ENCODE results near the gene STK38. TPM values are rescaled to one million over a fixed set of nuclear protein-coding genes. Genes with fewer than 3 reads are reported as not detected.
A peak's percentile ranks its signal among the peaks of the same experiment; 100 is the strongest.

Gene STK38
- total RNA-seq, 1 donor from 2014 or later, result 50.1 TPM

- H3K4me3 Mint-ChIP-seq, result peak overlapping the region; percentile 64
- H3K9me3 Mint-ChIP-seq, result no peaks in the 10 kb centered on the region
- no peak for DNase-seq (ENCODE audit: extremely low spot score, unreplicated experiment)
- peaks cover 29% of the 10 kb centered on the region for H3K4me1 Mint-ChIP-seq (ENCODE audit: unreplicated experiment)
- H3K27ac Mint-ChIP-seq, result peak overlapping the region; percentile 15
- no peaks in the 10 kb centered on the region for H3K27me3 Mint-ChIP-seq
- TF ChIP-seq CTCF (conservative IDR thresholded peaks at IDR 0.05), result no peak
- peaks cover 25% of the 10 kb centered on the region for H3K36me3 Mint-ChIP-seq
Observed at GRCh38 chr6:36445621-36446020, 101.7 kb downstream of the STK38 start.

- Mint-ChIP-seq H3K4me1 (ENCODE audit: unreplicated experiment) (peaks cover 29% of the 10 kb centered on the region), H3K27ac (peak overlapping the region; percentile 95)
- no peak for DNase-seq (ENCODE audit: extremely low spot score, unreplicated experiment)
Observed at GRCh38 chr6:36444470-36444869, 102.8 kb downstream of the STK38 start.

More at GRCh38 chr6:36444470-36444869, 102.8 kb downstream of the STK38 start:
- Mint-ChIP-seq H3K36me3 (peaks cover 22% of the 10 kb centered on the region), H3K27me3 (no peaks in the 10 kb centered on the region), H3K4me3 (peak overlapping the region; percentile 97), H3K9me3 (no peaks in the 10 kb centered on the region)
- no peak for TF ChIP-seq CTCF (conservative IDR thresholded peaks at IDR 0.05)

Other genes with a start within 250 kb of the STK38 start
- gene BNIP5, start 210.6 kb downstream of the STK38 start, total RNA-seq (ENCODE audit: low replicate concordance), result 1.4 and 2.1 TPM in 2 replicates
- 1.7 and 3.3 TPM in 2 replicates for gene ETV7, start 159.8 kb downstream of the STK38 start, total RNA-seq (ENCODE audit: low replicate concordance)
- gene PXT1, start 104.6 kb downstream of the STK38 start, total RNA-seq (ENCODE audit: low replicate concordance), result 0.19 TPM in 1 of 2 replicates, not detected in the other
- gene KCTD20, start 104.5 kb downstream of the STK38 start, total RNA-seq (ENCODE audit: low replicate concordance), result 36.4 and 51.8 TPM in 2 replicates
- gene SRSF3, start 46.9 kb upstream of the STK38 start, total RNA-seq (ENCODE audit: low replicate concordance), result 361 and 455 TPM in 2 replicates
- gene CDKN1A, start 131.2 kb upstream of the STK38 start, total RNA-seq (ENCODE audit: low replicate concordance), result 76.3 and 185 TPM in 2 replicates
- gene RAB44, start 150.3 kb upstream of the STK38 start, total RNA-seq (ENCODE audit: low replicate concordance), result 0.07 TPM in 1 of 2 replicates, not detected in the other